T-helper 17 cell (primary cell): ENCODE measurements around the gene DMBT1. TPM values are rescaled to one million over a fixed set of nuclear protein-coding genes. Genes with fewer than 3 reads are reported as not detected.

Experiments
- ATAC-seq: fragments of 150-1000 bp; cut with Tn5 transposase; 2 replicates; pipeline ENCODE4 v1.10.0; 2021; ENCODE audit warnings: mild to moderate bottlenecking, moderate library complexity
- DNase-seq, 3 donors: peaks; one replicate each; pipeline versions ENCODE4 v3.0.0 to v3.0.0-alpha.2; 2020 to 2021
- H3K9me3 ChIP-seq: one replicate; pipeline ENCODE4 v1.7.0; 2013; ENCODE audit warnings: low read length, mild to moderate bottlenecking; ENCODE audit not compliant: control insufficient read depth, poor library complexity, severe bottlenecking
- H3K27ac Mint-ChIP-seq: one replicate; pipeline ENCODE4 v1.8.0; 2022; ENCODE audit warnings: mild to moderate bottlenecking, moderate library complexity, mixed read lengths
- H3K27me3 Mint-ChIP-seq: one replicate; pipeline ENCODE4 v1.8.0; 2022; ENCODE audit warnings: mixed read lengths
- H3K36me3 Mint-ChIP-seq: one replicate; pipeline ENCODE4 v1.8.0; 2022; ENCODE audit warnings: low read depth, mixed read lengths
- H3K4me1 Mint-ChIP-seq: one replicate; pipeline ENCODE4 v1.8.0; 2022; ENCODE audit warnings: mild to moderate bottlenecking, mixed read lengths
- H3K4me3 Mint-ChIP-seq: one replicate; pipeline ENCODE4 v1.8.0; 2022; ENCODE audit warnings: mild to moderate bottlenecking, moderate library complexity, mixed read lengths
- total RNA-seq, 4 donors: library from RNA in 2 of 4; stranded (reverse) in 2 of 4; gene quantifications; one replicate each; pipeline ENCODE4 v1.2.3 and lab custom pipeline; 2022 to 2026

DMBT1 gene
- total RNA-seq, 2 donors from 2014 or later, result not detected

DNA sequence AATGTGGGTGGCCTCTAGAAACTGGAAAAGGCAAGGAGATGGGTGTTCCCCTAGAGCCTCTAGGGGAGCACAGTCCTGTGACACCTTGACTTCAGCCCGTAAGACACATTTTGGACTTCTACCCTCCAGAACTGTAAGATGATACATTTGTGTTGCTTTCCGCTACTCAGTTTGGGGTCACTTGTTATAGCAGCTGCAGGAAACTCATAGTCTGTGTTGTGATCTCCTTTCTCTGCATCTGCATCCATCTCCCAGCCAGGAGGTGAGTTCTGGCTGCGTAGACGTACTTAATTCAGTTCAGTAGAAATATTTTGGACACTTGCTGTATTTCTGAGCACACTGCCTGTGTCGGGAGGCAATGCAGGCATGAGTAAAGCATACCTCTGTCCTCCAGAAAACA lies 29.3 kb upstream of the DMBT1 start:
- H3K4me3 Mint-ChIP-seq, result no peak overlapping the region
- H3K36me3 Mint-ChIP-seq, result no peaks in the 10 kb centered on the region
- H3K27me3 Mint-ChIP-seq, result no peaks in the 10 kb centered on the region
- no peaks in the 10 kb centered on the region for H3K4me1 Mint-ChIP-seq
- no peak for ATAC-seq
- no peaks in the 10 kb centered on the region for H3K9me3 ChIP-seq
- no peak overlapping the region for H3K27ac Mint-ChIP-seq
- DNase-seq, result no peak

DNA sequence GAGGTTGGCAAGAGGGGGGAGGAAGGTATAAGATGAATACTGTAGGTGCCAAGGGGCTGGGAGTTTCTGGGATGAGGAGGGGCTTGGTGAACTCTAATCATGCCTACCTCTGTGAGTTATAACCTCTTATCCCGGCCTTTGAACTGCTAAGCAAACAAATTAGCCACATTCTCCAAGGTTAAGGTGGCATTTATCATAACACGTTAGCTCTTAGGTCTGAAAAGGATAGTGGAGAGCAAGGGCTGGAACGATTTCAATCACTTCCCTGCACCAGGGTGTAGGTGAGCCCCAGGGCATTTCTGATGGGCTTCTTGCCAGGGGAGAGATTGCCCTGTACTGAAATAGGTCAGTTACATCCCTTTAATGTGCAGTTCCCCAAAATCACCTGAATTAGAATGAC lies 28.6 kb upstream of the DMBT1 start:
- Mint-ChIP-seq H3K4me3 (no peak overlapping the region), H3K27ac (no peak overlapping the region), H3K27me3 (no peaks in the 10 kb centered on the region), H3K36me3 (no peaks in the 10 kb centered on the region), H3K4me1 (no peaks in the 10 kb centered on the region)
- DNase-seq, result no peak
- no peak for ATAC-seq
- no peaks in the 10 kb centered on the region for H3K9me3 ChIP-seq

DNA sequence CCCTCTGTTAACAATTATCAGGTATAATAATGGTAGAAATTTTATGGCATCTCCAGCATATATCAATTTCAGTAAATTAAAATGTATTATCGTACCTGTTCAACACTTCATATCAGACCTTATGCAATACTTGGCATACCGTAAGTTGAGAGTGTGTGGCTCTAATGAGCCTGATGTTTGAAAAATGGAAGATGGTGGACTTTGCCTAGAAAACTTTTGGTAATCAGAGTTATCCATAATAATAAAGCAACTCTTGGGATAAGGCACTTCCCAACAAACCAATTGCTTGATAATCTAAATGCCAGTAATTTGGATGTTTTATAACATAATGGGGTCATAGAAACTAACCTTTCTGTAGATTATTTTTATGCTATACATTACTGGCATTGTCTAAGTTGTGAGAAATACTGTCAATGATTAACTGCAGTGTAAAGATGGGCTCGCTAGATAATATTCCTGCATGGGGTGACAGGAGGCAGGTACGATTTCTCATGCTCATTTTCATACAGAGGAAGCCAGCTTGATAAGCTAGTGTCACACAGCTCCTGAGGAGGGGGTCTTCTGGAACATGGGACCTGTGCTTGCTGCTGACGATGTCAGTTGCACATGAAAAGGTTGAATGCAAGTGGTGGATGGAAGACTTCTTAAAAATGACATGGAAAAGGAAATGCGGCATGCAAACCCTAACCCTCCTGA lies 27.8 kb upstream of the DMBT1 start:
- Mint-ChIP-seq H3K36me3 (no peaks in the 10 kb centered on the region), H3K4me1 (no peaks in the 10 kb centered on the region), H3K27me3 (no peaks in the 10 kb centered on the region), H3K27ac (no peak overlapping the region), H3K4me3 (no peak overlapping the region)
- ATAC-seq (no peak), DNase-seq (no peak)
- H3K9me3 ChIP-seq, result no peaks in the 10 kb centered on the region

DNA sequence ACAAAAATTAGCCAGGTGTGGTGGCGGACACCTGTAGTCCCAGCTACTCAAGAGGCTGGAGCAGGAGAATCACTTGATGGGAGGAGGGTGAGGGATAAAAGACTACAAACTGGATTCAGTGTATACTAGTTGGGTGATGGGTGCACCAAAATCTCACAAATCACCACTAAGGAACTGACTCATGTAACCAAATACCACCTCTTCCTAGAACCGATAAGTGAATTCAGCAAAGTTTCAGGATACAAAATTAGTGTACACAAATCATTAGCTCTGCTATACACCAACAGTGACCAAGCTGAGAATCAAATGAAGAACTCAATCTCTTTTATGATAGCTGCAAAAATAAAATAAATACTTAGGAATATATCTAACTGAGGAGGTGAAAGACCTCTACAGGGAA lies 23.0 kb upstream of the DMBT1 start:
- no peak overlapping the region for H3K27ac Mint-ChIP-seq
- ATAC-seq (no peak), DNase-seq (no peak)
- H3K27me3 Mint-ChIP-seq, result no peaks in the 10 kb centered on the region
- no peaks in the 10 kb centered on the region for H3K36me3 Mint-ChIP-seq
- H3K4me3 Mint-ChIP-seq, result no peak overlapping the region
- no peaks in the 10 kb centered on the region for H3K9me3 ChIP-seq
- peaks cover 21% of the 10 kb centered on the region for H3K4me1 Mint-ChIP-seq

DNA sequence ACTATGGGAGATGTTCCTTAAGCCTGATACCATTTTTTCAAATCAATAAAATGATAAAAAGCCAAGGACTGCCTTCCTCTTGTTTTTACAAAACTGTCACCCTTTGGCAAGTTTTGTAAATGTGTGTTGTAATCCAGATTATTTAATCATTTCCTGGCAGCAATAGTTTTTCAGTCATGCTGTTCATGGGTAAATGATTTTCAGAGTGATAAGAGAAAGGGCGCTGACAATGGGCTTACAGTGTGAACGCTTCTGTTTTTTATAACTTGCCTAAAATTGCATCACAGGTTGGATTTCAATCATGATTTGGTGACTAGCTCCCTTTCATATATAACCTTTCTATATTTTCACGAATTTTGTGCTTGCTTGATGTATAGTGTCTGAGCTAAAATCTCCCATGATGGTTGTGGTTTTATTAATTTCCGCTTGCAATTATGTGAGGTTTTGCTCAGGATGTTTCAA lies 19.0 kb upstream of the DMBT1 start:
- Mint-ChIP-seq H3K4me1 (peaks cover 40% of the 10 kb centered on the region), H3K27me3 (no peaks in the 10 kb centered on the region), H3K4me3 (peak overlapping the region; percentile 60), H3K27ac (peak overlapping the region; percentile 84), H3K36me3 (no peaks in the 10 kb centered on the region)
- no peaks in the 10 kb centered on the region for H3K9me3 ChIP-seq
- ATAC-seq (peak; percentile 77), DNase-seq (no peak)

DNA sequence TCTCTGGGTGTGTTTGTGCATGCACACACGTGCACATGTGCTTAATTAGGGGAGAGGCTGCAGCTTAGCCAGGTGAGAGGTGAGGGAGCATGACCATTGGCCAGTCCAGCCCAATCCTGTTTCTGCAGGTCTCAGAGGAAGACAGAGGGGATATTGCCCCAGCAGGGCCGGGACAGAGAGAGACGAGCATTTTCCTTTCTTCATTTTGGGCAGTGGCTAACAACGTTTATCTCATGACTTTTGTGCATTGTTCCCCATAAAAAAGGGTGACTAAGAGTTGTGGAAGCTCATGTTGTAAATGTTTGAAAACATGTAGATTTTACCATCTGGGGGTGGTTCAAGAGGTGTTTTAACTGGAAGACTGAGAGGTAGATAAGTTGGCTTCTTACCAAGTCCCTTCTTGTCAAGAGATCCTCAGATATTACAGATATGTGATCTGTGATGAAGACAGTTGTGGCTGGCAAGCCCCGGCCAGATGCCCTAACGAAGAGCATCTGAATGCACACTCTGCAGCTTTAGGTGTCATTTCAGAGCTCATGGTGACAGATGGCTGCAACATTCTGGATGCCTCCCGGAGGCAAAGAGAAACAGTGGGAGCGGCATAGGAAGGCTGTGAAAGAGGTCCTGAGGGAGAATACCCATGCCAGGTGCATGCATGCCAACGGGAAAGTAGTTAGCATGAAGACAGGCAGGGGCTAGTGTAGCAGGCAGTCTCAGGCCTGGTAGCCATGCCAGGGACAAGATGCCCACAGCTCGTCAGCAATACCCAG lies 16.7 kb upstream of the DMBT1 start:
- Mint-ChIP-seq H3K4me1 (peaks cover 40% of the 10 kb centered on the region), H3K36me3 (no peaks in the 10 kb centered on the region), H3K27me3 (no peaks in the 10 kb centered on the region), H3K4me3 (no peak overlapping the region), H3K27ac (peak overlapping the region; percentile 61)
- no peak for DNase-seq
- no peaks in the 10 kb centered on the region for H3K9me3 ChIP-seq
- no peak for ATAC-seq

DNA sequence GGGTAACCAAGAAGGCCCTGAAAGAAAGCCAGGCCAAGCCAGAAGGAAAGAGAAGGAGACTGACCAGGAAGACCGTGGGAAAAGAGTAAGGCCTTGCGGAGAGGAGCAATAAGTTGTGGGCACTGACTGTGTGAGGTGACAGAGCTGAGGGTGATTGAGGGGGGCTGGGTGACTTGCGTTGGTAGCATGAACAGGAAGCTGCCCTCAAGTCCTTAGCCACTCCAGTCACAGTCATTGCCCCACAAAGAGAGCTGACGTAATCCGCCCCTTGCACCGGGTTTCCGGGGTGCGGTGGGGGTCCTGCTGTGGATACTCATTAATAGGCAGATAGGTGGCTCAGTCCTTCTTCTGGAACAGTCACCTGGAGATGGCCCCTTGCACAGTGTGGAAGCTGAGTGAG lies 16.1 kb upstream of the DMBT1 start:
- no peak overlapping the region for H3K4me3 Mint-ChIP-seq
- no peaks in the 10 kb centered on the region for H3K27me3 Mint-ChIP-seq
- H3K36me3 Mint-ChIP-seq, result no peaks in the 10 kb centered on the region
- H3K27ac Mint-ChIP-seq, result peak overlapping the region; percentile 61
- ATAC-seq (no peak), DNase-seq (no peak)
- H3K4me1 Mint-ChIP-seq, result peaks cover 40% of the 10 kb centered on the region
- H3K9me3 ChIP-seq, result no peaks in the 10 kb centered on the region

DNA sequence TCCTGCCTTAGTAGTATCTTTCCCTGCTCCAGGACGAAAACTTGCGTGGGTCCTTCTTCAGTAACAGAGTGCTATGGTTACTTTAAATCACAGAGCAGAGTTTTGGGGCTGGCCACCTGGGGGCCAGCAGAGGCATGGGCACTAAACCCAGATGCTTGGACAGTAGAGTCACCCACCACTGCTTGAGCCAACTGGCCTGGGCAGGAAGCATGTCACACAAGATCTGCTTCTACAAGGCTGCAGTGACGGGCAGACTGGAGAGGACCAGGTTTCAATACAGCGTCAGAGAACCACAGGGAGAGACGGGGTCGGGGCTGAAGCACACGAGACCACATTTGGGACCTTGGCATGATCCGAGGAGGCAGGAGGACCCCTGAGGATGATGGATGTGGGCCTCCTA lies 14.3 kb upstream of the DMBT1 start:
- no peak overlapping the region for H3K27ac Mint-ChIP-seq
- no peak overlapping the region for H3K4me3 Mint-ChIP-seq
- peaks cover 36% of the 10 kb centered on the region for H3K4me1 Mint-ChIP-seq
- H3K9me3 ChIP-seq, result no peaks in the 10 kb centered on the region
- DNase-seq, result no peak
- ATAC-seq, result no peak
- no peaks in the 10 kb centered on the region for H3K36me3 Mint-ChIP-seq
- H3K27me3 Mint-ChIP-seq, result no peaks in the 10 kb centered on the region

DNA sequence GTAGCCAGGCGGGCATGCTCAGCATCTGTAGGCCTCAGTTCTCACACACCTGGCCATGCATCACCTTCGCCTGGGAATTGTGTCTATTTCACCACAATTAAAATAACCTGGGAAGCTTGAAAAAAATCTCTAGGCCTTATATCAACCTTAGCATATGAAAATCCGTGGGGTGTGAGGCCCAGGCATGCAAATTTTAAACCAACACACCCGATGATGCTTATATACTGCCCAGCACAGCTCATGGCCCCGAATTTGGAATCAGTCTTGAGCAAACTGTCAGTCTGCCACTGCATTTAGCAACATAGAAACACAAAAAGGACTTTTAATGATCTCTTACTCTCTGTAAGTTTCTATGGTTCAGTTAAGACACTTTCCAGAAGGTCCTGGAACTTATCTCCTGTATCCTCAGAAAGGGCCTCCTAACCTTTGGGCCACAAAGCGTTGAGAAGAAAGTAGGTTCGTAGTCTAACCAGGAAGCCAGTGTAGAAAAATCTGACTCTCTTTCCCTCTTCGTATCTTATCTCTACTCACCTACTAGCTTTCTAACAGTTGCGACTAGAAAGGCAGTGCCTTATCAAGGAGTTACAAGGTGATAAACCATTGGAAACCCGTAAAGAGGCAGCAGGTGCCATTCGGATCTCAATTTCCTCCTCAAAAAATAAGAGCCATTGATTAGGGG lies 12.0 kb upstream of the DMBT1 start:
- Mint-ChIP-seq H3K27me3 (no peaks in the 10 kb centered on the region), H3K4me1 (peaks cover 26% of the 10 kb centered on the region), H3K27ac (peak overlapping the region; percentile 24), H3K36me3 (no peaks in the 10 kb centered on the region), H3K4me3 (no peak overlapping the region)
- ATAC-seq (no peak), DNase-seq (no peak)
- no peaks in the 10 kb centered on the region for H3K9me3 ChIP-seq

DNA sequence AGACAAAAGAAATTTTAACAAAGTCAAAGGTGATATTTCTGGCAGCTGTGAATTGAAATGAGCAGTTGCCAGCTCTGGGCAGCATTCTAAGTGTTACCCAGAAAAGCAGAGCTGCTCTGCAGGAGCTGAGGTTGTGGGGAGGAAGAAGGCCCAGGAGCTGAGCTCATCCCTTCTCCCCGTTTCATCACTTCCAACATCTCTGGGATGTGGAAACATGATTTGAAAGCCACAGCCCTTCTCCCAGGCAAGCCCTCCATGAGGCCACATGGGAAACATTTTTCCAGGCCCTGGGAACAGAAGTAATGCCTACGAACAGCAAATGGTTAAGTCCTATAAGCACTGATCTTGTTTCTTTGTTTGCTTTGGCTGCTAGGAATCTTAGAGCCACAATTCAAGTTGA lies 10.9 kb upstream of the DMBT1 start:
- no peak for DNase-seq
- H3K4me1 Mint-ChIP-seq, result peaks cover 18% of the 10 kb centered on the region
- no peaks in the 10 kb centered on the region for H3K36me3 Mint-ChIP-seq
- H3K27me3 Mint-ChIP-seq, result no peaks in the 10 kb centered on the region
- H3K4me3 Mint-ChIP-seq, result no peak overlapping the region
- ATAC-seq, result no peak
- H3K9me3 ChIP-seq, result no peaks in the 10 kb centered on the region
- no peak overlapping the region for H3K27ac Mint-ChIP-seq

DNA sequence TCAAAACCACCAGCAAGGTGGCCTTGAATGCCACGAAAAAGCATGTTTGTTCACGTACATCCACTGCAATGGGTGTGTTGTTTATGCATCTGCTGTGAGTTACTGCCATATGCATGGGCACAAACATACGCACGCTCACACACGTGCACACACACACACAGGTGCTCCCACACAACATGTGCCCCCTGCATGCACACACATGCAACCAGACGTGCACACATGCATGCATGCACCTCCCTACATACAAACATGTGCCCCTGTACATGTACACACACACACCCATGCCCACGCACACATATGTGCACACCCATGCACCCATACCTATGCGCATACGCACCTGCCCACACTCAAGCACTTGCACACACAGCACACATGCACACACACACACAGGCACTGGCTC lies 10.1 kb upstream of the DMBT1 start:
- H3K27ac Mint-ChIP-seq, result peak overlapping the region; percentile 93
- H3K9me3 ChIP-seq, result no peaks in the 10 kb centered on the region
- DNase-seq (no peak), ATAC-seq (peak; percentile 10)
- H3K27me3 Mint-ChIP-seq, result no peaks in the 10 kb centered on the region
- H3K4me1 Mint-ChIP-seq, result peaks cover 18% of the 10 kb centered on the region
- H3K36me3 Mint-ChIP-seq, result no peaks in the 10 kb centered on the region
- H3K4me3 Mint-ChIP-seq, result no peak overlapping the region

DNA sequence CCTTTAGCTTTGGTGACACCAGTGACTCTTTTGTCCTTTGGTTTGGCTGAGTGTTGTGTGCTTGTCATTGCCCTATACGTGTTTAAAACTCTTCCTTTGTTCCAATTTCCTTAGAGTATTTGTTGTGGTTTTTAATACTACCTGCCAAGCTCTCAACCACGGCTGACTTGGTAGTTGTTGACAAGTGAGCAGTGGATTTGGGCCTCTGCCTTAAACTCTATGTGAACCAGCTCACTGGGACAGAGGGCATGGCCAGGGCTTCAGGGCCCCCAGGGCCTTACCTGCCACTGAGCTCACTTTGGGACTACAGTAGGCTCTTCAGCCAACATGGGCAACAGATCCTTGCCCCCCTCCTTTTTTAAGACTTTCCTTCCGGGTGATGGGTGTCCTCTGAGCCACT lies 9.6 kb upstream of the DMBT1 start:
- ATAC-seq (peak; percentile 55), DNase-seq (no peak)
- Mint-ChIP-seq H3K4me1 (peaks cover 18% of the 10 kb centered on the region), H3K36me3 (no peaks in the 10 kb centered on the region), H3K27ac (peak overlapping the region; percentile 93), H3K4me3 (peak overlapping the region; percentile 65), H3K27me3 (no peaks in the 10 kb centered on the region)
- no peaks in the 10 kb centered on the region for H3K9me3 ChIP-seq

DNA sequence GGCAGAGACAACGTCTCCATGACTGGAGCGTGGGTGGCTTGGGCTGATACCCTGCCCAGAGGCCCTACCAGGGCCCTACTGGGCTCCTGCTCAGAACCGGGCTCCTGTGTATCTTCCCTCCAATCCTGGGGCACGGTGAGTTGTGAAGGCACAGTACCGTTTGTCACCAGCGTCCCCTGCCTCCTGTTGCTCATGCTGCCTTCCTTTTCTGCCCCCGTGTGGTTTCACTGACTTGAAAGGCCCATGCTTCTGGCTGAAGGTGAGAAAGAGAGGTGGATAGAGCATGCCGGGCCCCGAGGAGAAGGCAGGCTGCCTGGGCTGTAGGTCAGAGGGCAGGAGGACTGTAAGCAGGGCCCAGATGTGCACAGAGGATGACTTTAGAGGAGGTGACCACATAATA lies 9.1 kb upstream of the DMBT1 start:
- Mint-ChIP-seq H3K27ac (peak overlapping the region; percentile 93), H3K36me3 (no peaks in the 10 kb centered on the region), H3K27me3 (no peaks in the 10 kb centered on the region), H3K4me3 (peak overlapping the region; percentile 65), H3K4me1 (peaks cover 15% of the 10 kb centered on the region)
- peak in 1 of 3 donors; percentile 13 for DNase-seq
- no peaks in the 10 kb centered on the region for H3K9me3 ChIP-seq
- ATAC-seq, result peak; percentile 74
